HL-60/S4 (cell line): ENCODE measurements around the gene ZACN.
"Not testable (repeated sequence)": the region's sequence is repeated elsewhere in the genome, so short reads cannot be mapped to it uniquely, and the experiment has no call there.

ENCODE experiments used
- in situ Hi-C: fragments of 300-500 bp; cut with MboI; formaldehyde crosslinking; loops from 2 replicates; pipeline ENCODE4 v1.14.3; 2022; ENCODE audit warnings: low sequenced_read_pairs

The ZACN gene

DNA sequence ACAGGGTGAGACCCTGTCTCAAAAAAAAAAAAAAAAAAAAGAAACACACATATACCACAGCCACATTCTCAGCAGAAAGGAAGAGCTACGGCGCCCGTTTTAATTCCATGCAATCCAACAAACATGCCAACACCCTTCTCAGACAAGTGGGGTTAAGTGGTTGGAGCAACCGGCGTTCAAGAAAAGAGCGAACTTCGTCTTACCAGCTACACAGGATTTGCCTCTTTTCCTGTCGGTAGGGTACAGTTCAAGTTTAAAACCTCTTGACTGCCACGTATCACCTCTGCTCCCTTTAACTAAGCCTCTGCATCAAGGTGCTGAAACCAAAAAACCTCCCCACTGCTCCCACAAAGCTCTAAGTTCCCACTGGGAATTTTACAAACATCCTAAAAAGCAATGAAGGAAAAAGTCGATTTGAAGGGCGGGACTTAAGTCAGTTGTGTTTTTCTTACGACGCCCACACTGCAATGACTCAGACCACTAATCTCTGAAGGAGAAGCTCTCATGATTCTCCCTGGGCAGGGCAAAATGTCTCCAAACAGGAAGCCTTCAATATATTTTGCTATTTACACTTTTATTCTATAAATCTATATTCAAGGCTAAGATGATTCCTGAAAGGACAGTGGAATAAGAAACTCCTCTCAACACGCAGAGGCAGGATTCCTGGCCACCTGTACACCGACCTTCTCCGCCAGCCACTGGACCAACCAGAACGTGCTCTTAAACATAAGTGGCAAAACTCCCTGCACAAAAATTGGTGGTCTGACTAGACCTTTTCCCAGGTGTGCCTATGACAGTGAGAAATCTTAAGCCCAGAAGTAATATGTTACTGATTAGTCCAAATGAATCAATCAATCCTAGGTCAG lies 25.5 kb upstream of the ZACN start:
- in situ Hi-C loops, result no loop called here

DNA sequence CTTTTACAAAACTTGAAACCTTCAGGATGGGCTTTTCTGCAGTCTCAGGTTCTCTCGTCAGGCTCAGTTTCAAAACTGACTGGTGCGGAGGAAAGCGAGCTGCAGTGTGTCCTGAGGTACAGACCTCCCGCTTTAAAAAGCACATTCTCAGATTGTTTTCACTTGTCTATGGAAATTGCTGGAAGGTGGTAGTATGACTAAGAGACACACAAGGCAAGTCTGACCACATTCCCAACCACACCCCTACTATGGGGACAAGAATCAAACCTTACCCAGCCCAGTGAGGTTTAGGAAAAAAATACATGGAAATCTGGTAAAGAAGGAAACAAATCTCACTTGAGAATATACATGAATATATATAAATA lies 24.9 kb upstream of the ZACN start:
- in situ Hi-C loops, result no loop called here

GRCh38 chr17:76056882-76057281 lies 22.1 kb upstream of the ZACN start:
- in situ Hi-C loops, result no loop called here

GRCh38 chr17:76058264-76058663 lies 20.7 kb upstream of the ZACN start:
- in situ Hi-C loops, result not testable (repeated sequence)

DNA sequence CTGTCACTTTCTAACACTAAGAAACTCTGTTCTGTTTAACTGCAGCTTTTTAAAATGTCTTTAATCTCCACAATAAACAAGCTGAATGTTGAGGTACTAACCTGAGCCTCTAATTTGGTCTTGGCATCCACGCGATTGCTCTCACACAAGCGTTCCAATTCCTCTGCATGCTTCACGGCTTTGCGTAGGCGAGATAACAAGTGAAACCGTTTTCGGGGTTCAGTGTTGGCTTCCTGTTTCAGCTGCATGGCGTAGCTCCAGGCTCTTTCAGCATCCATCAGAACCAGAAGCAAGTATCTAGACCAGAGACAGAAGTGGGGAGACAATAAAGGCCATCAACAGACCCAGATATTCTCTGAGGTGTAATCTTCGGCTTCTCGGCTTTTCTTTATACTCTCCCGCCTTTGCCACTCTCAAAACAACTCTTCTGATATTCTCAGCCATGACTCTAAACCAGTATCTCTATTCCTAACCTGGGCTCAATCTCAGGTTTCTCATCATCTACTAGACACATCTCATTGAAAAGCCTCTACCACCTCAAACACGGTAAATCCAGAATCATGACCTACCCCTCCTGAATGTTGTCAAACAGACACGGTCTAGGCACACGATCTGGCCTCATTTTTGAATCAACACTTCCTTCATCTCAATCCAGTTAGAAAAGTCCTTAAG lies 15.0 kb upstream of the ZACN start:
- in situ Hi-C loops, result no loop called here

DNA sequence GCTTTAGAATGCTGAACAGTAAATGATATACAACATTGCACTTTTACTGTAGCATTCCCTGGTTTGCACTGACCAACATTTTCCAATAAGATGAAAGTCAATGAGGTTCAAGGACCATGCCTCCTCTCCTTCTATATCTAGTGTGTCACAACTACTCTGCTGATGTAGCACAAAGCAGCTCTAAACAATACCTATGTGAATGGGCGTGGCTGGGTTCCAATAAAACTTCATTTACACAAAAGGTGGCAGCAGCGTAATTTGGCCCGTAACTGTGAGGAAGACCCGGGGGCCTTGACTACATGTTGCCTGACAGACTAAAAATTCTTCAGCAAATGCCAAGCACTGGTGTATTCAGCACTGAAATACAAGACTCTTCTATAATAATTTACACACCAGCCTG lies 13.2 kb upstream of the ZACN start:
- in situ Hi-C loops, result no loop called here

DNA sequence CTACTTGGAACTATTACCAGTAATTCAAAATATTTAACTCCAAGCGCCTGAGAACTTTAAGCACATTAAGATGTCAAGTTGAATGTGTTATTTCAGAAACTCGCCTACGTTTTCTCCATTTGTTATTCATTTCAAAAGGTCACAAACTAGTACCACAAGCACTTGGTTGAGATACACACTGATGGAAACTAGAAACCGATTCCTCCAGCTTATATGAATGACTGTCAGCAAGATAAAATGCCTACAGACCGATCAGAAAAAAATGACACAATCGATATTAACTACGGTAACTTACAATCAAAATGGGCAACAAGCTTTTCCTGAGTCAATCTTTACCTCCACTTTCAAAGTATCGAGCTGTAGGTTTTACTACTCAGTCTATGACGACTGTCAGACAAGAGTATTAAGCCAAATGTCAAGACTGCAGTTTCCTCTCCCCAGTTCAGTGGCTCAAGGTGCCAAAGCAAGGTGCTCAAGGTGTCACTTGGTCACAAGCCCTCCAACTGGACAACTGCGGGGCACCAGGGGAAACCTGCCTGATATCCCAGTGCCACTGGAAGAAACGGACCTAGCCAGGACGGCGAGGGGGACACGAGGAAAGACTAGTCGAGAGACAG lies 7.3 kb upstream of the ZACN start:
- in situ Hi-C loops, result no loop called here

DNA sequence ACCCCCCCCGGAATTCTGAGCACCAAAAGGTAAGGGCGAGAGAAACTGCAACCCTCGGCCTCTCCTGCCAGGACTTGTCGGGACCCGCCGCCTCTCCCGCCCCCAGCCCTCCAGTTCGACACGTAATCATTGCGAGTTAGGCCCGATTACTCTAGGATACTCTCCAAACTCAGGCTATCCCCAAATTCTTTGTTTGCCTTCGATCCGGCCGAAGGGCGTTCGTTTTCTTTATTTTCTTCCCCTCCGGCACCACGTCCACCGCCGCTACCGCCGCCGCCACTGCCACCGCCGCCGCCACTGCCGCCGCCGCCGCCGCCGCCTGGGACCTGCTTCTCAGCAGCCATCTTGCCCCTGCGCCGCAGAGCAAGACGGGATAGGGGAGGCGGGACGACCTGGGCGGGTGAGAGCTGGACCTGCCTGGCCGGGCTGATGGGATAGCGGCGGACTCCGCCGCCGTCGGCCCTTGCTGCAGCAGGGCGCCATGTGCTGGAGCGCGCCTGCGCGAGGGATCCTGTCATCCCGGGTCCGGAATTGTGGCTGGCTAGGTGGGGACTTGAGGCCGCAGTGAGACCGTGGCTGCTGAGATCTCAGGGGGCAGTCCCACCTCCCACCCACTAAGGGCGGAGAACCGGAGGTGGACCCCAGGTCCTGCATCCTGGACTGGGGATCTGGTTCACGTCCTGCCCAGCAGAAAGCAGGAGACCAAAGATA lies 6.7 kb upstream of the ZACN start, which contains the start of gene SRP68:
TSS of gene SRP68 (minus strand) at position 370 of the 711 bp plus-strand sequence. CDS start at position 344, 26 bp downstream.
- in situ Hi-C loops, result no loop called here

DNA sequence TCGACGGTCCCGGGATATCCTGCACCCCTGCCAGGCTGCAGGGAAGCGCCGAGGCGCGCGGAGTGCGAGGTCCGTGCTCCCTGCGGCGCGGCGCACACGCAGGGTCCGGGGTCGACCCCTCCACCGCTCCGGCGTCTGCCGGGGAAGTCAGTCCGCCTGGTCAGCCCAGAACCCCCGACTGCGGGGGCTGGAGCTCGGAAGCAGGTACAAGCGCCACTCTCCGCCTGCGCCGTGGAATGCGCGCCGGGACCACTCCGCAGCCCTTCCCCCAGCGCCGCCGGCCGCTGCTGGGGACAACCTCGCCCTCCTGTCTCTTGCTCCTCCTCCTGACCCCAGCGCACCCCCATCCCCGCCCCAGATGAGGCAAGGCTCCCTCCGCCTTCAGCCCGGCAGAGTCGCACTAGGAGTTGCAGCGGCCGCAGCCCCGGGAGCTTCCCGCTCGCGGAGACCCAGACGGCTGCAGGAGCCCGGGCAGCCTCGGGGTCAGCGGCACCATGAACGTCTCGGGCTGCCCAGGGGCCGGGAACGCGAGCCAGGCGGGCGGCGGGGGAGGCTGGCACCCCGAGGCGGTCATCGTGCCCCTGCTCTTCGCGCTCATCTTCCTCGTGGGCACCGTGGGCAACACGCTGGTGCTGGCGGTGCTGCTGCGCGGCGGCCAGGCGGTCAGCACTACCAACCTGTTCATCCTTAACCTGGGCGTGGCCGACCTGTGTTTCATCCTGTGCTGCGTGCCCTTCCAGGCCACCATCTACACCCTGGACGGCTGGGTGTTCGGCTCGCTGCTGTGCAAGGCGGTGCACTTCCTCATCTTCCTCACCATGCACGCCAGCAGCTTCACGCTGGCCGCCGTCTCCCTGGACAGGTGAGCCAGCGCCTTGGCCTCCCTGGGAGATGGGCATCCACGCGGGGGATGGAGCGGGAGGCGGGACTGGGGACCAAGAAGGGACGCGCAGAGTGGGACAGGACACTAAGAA lies 4.3 kb upstream of the ZACN start, which contains the start of gene GALR2:
TSS of gene GALR2 (plus strand) at position 392 of the 974 bp plus-strand sequence. CDS start at position 495, 103 bp downstream.
- in situ Hi-C loops, result no loop called here

DNA sequence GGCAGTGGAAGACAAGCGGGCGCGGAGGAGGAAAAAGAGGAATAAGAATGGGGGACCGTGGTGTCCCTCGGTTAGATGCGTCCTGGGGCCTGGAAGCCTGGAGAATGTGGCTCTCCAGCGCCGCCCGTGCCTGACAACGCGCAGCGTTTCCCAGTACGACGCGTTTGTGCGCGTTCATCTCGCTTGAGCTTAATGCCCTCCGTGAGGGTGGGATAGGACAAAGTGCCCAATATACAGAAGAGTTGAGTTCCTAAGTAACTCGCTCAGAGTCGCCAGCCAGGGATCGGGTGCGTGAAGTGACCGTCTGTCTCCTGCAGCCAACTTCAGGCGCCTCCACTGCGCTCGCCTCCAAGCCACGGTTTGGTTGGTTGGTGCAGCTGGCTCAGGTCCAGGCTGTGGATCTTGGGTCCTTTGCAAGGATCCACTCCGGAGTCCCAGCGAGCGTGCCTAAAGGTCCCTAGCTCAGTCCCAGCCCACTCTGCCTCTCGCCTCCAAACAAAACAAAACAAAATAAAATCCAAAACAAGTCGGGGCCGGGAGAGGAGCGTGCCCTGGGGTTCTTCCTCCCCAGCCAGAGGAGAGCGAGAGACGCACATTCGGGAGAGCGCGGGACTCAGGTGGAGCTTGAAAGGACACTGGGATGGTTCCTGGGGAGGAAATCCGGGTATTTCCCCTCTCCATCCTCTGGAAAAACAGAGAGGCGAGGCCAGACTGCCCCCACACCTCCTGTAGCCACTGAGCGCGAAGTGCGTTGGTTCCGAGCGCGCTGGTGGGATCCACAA lies 3.4 kb upstream of the ZACN start:
- in situ Hi-C loops, result no loop called here

GRCh38 chr17:76076146-76076764 lies 2.7 kb upstream of the ZACN start:
- in situ Hi-C loops, result no loop called here

DNA sequence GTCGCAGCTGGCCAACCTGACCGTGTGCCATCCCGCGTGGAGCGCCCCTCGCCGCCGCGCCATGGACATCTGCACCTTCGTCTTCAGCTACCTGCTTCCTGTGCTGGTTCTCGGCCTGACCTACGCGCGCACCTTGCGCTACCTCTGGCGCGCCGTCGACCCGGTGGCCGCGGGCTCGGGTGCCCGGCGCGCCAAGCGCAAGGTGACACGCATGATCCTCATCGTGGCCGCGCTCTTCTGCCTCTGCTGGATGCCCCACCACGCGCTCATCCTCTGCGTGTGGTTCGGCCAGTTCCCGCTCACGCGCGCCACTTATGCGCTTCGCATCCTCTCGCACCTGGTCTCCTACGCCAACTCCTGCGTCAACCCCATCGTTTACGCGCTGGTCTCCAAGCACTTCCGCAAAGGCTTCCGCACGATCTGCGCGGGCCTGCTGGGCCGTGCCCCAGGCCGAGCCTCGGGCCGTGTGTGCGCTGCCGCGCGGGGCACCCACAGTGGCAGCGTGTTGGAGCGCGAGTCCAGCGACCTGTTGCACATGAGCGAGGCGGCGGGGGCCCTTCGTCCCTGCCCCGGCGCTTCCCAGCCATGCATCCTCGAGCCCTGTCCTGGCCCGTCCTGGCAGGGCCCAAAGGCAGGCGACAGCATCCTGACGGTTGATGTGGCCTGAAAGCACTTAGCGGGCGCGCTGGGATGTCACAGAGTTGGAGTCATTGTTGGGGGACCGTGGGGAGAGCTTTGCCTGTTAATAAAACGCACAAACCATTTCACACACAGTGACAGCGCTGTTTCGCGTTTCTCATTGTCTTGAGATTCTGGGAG lies 2.0 kb upstream of the ZACN start:
- in situ Hi-C loops, result no loop called here

GRCh38 chr17:76077584-76078110 lies 1.3 kb upstream of the ZACN start:
- in situ Hi-C loops, result no loop called here

- in situ Hi-C loops, result not testable (repeated sequence)
These were observed 612 bp upstream of the ZACN start for GRCh38 chr17:76078370-76078769.

DNA sequence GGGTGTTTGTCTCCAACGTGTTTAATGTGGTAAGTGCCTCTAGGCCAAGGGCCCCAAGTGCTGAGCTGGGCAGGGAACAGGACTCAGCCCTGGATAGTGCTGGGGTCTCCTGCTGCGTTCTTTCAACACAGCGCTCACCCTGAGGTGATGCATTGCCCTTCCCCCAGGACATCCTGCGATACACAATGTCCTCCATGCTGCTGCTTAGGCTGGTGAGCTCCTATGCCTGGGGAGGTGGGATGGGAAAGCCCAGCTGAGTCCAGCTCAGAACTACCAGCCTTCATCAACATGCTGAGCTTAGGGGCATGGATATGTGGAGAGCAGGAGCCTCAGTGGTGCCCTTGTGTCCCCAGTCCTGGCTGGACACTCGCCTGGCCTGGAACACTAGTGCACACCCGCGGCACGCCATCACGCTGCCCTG lies 563 bp downstream of the ZACN start:
- in situ Hi-C loops, result no loop called here

DNA sequence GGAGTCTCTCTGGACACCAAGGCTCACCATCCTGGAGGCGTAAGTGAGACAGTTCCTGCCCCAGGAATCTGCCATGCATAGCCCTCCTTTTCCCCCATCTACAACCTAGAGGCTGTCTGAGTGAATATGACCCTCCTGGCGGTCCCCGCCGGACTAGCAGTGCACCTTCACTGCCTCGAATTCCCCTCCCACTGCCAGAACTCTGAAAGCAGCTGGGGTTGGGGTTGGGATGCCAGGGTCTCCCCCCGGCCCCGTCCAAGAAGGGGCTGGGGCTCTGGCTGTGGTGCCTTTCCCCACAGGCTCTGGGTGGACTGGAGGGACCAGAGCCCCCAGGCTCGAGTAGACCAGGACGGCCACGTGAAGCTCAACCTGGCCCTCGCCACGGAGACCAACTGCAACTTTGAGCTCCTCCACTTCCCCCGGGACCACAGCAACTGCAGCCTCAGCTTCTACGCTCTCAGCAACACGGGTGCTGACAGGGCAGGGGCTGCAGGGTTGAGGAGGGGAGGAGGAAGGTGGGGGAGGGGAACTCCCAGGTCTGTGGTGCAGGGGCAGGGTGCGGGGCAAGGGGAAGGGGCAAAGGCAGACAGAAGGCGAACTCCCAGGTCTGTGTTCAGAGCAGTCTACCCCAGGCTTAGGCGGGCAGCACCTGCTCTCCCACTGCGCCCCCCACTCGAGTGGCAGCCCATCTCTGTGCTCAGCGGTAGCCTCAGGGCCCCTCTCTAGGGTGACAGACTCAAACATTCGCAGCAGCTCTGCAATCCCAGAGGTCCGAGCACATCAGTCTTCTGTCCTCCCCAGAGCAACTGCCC lies 1.2 kb downstream of the ZACN start:
- in situ Hi-C loops, result no loop called here
